A673 (cell line): ENCODE data around the gene PIPOX.

Source experiments
- EZH2 ChIP-seq: fragments of 200-600 bp; sonication (generic); IDR thresholded peaks from 2 replicates; pipeline ENCODE4 v1.6.1; 2017; ENCODE audit warnings: borderline replicate concordance, low read depth, mild to moderate bottlenecking, mixed read lengths, antibody characterized with exemption, low read length; ENCODE audit not compliant: poor library complexity, severe bottlenecking
- TF ChIP-seq, protein P1 (sequence below): fragments of 300-800, 200-600 bp; sonication (generic); conservative IDR thresholded peaks from 2 replicates; pipeline ENCODE4 v1.5.1; 2017; ENCODE audit warnings: low read depth, mild to moderate bottlenecking, antibody characterized with exemption, low read length, moderate library complexity, mixed read lengths

DNA sequence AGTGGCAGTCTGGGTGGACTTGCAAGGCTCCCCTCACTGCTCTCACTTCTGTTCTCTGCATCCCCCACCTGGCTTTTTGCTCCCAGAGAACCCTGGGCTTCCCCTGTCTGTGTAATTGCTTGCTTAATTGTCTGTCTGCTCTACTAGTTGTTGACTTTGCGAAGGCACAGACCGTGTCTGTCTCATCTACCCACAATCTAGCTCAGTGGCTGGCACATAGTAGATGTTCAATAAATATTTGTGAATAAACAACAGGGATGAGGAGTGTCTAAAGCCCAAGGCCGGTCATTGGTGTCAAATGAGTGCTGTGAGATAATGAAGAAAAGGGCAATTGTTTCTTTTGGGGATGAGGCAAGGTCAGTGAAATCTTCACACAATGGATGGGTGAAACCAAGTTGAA lies 34.4 kb upstream of the PIPOX start:
- TF ChIP-seq, protein P1, sequence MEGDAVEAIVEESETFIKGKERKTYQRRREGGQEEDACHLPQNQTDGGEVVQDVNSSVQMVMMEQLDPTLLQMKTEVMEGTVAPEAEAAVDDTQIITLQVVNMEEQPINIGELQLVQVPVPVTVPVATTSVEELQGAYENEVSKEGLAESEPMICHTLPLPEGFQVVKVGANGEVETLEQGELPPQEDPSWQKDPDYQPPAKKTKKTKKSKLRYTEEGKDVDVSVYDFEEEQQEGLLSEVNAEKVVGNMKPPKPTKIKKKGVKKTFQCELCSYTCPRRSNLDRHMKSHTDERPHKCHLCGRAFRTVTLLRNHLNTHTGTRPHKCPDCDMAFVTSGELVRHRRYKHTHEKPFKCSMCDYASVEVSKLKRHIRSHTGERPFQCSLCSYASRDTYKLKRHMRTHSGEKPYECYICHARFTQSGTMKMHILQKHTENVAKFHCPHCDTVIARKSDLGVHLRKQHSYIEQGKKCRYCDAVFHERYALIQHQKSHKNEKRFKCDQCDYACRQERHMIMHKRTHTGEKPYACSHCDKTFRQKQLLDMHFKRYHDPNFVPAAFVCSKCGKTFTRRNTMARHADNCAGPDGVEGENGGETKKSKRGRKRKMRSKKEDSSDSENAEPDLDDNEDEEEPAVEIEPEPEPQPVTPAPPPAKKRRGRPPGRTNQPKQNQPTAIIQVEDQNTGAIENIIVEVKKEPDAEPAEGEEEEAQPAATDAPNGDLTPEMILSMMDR = no peak
- TF ChIP-seq EZH2 = no peak
